ENCODE results near the gene M6PR. TPM values are rescaled to one million over a fixed set of nuclear protein-coding genes. Genes with fewer than 3 reads are reported as not detected.
"Not testable (repeated sequence)": the region's sequence is repeated elsewhere in the genome, so short reads cannot be mapped to it uniquely, and the experiment has no call there.

The M6PR gene
- total and polyA plus RNA-seq, 8 donors, result 29.5 to 99.7 (median 54.0) TPM

DNA sequence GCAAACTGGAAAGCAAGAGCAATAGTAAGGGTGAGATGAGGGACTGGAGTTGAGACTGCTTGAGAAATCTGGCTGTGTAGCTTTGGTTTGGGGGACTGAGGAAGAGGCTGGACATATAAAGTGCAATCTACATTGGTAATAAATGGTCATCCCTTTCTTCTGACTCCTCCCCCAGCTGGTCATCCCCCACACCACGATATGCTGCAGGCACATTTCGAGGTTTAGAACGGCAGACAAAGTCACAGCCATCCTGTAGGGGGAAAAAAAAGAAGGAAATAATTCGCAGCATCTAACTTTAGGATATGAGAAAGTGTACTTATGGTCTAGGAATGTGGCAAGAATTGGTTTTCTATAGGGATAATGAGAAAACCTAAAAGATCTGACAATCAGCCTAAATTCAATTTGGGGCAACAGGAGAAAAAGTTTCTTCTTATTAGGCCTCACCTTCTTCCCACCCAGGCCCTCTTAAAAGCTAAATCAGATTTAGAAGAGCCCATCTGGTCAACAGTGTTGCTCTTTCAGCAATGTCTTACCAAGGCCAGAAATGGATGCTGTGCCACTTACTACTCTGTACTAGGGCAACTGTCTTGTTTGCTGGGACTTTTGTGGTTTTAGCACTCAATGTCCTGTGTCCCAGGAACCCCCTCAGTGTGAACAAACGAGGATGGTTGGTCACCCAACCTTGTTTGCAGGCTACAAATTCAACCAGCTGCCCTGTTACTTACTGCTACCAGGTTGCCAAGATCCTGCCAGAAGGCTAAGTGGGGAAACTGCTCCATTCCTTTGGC, 7.6 kb downstream of the M6PR start:
- TF ChIP-seq, protein P1, sequence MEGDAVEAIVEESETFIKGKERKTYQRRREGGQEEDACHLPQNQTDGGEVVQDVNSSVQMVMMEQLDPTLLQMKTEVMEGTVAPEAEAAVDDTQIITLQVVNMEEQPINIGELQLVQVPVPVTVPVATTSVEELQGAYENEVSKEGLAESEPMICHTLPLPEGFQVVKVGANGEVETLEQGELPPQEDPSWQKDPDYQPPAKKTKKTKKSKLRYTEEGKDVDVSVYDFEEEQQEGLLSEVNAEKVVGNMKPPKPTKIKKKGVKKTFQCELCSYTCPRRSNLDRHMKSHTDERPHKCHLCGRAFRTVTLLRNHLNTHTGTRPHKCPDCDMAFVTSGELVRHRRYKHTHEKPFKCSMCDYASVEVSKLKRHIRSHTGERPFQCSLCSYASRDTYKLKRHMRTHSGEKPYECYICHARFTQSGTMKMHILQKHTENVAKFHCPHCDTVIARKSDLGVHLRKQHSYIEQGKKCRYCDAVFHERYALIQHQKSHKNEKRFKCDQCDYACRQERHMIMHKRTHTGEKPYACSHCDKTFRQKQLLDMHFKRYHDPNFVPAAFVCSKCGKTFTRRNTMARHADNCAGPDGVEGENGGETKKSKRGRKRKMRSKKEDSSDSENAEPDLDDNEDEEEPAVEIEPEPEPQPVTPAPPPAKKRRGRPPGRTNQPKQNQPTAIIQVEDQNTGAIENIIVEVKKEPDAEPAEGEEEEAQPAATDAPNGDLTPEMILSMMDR (IDR thresholded peaks at IDR 0.05), result no peak
- no peaks in the 10 kb centered on the region for H3K9me3 ChIP-seq
- no peak for FAIRE-seq
- no peak overlapping the region for H3K4me3 ChIP-seq
- intact Hi-C loops (cut with DNase I), result no loop called here
- no peaks in the 10 kb centered on the region for H3K27me3 ChIP-seq
- peaks cover 0 to 44% (median 22%) of the 10 kb centered on the region in 3 donors for H3K36me3 ChIP-seq
- DNase-seq, result no peak
- ATAC-seq, result no peak
- H3K4me1 ChIP-seq, result no peaks in the 10 kb centered on the region
- H3K27ac ChIP-seq, result no peak overlapping the region
- WGBS, 2 donors, result 80% methylated on average over 5 of the region's 5 CpGs

DNA sequence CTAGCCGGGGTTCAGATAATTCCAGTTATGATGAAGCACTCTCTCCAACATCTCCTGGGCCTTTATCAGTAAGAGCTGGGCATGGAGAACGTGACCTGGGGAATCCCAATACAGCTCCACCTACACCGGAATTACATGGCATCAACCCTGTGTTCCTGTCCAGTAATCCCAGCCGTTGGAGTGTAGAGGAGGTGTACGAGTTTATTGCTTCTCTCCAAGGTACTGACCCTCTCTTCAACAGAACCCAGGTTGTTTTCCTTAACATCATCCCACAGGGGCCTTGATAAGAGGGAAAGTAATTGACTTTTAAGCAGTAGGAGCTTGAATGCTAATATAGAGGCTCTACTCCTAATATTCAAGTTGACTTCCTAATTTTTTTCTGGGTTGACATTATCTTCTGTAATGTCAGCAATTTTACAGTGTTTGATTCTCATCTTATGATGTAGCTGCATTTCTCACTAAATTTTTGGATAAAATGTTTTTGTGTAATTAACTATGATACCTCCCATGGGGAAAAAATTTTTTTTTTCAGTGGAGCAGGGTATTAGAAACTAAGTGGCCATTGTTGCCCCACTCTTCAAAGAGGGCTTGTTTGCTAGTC, 11.5 kb downstream of the M6PR start:
- H3K4me1 ChIP-seq; H3K27ac ChIP-seq; H3K4me3 ChIP-seq; DNase-seq; intact Hi-C loops (cut with DNase I); H3K27me3 ChIP-seq; ATAC-seq; FAIRE-seq; H3K9me3 ChIP-seq: not testable (repeated sequence)
- H3K36me3 ChIP-seq, result peaks cover 0 to 29% (median 9%) of the 10 kb centered on the region in 3 donors
- 76 to 84% methylated on average over 3 of the region's 5 CpGs for WGBS, 2 donors

DNA sequence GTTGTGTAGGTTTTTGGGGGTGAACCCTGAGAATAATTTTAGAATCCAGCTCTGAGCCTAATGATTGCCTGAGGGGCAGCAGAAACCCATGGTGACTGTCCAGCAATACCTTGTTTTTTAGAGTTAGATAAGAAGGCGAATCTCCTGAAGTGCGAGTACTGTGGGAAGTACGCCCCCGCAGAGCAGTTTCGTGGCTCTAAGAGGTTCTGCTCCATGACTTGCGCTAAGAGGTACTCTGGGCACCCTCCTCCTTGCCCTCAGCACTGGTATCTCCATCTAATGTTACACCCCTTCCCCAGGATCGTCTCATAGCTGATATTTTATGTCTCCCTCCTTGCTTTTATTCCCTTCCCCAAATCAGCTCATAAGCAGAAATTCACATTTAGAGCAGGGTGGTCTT, 12.7 kb downstream of the M6PR start:
- H3K27me3 ChIP-seq, result no peaks in the 10 kb centered on the region
- H3K36me3 ChIP-seq, result peaks cover 0 to 18% (median 4%) of the 10 kb centered on the region in 3 donors
- intact Hi-C loops (cut with DNase I), result no loop called here
- DNase-seq (no peak), ATAC-seq (no peak), FAIRE-seq (no peak)
- H3K4me3 ChIP-seq, result no peak overlapping the region
- WGBS, 2 donors, result 90 to 92% methylated on average over 7 of the region's 7 CpGs
- H3K4me1 ChIP-seq, result no peaks in the 10 kb centered on the region
- H3K9me3 ChIP-seq, result no peaks in the 10 kb centered on the region
- H3K27ac ChIP-seq, result no peak overlapping the region
- TF ChIP-seq, protein P1 (IDR thresholded peaks at IDR 0.05), result no peak

DNA sequence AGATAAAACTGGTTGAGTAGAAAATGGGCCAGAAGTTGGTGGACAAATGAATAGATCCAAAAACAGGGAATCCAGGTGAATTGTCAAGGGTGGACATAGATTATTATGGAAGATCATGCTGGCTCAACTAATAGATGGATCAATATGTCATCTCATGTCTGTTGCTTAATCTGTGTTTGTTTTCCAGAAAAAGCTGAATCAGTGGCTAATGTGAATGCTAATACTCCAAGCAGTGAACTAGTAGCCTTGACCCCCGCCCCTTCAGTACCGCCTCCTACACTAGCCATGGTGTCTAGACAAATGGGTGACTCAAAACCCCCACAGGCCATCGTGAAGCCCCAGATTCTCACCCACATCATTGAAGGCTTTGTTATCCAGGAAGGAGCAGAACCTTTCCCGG, 15.4 kb downstream of the M6PR start:
- H3K27ac ChIP-seq; H3K9me3 ChIP-seq; H3K4me3 ChIP-seq; H3K4me1 ChIP-seq; H3K27me3 ChIP-seq; FAIRE-seq; DNase-seq; intact Hi-C loops (cut with DNase I); ATAC-seq: not testable (repeated sequence)
- H3K36me3 ChIP-seq, result peaks cover 0 to 15% (median 4%) of the 10 kb centered on the region in 3 donors
- 82 to 85% methylated on average over 4 of the region's 4 CpGs for WGBS, 2 donors

DNA sequence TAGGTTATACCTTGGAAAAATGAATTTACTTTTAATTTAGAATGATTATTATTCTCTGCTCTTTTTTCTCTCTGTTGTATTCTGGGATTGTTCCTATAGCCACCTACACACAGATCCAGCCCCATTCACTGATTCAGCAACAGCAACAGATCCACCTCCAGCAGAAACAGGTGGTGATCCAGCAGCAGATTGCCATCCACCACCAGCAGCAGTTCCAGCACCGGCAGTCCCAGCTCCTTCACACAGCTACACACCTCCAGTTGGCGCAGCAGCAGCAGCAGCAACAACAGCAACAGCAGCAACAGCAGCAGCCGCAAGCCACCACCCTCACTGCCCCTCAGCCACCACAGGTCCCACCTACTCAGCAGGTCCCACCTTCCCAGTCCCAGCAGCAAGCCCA, 17.0 kb downstream of the M6PR start:
- H3K27ac ChIP-seq; FAIRE-seq; H3K27me3 ChIP-seq; H3K4me1 ChIP-seq; H3K4me3 ChIP-seq; intact Hi-C loops (cut with DNase I); H3K9me3 ChIP-seq; DNase-seq: not testable (repeated sequence)
- WGBS, 2 donors, result 75 to 95% methylated on average over 2 of the region's 3 CpGs
- ATAC-seq, result peak in 1 of 4 donors; percentile 22
- peaks cover 0 to 13% (median 4%) of the 10 kb centered on the region in 3 donors for H3K36me3 ChIP-seq

DNA sequence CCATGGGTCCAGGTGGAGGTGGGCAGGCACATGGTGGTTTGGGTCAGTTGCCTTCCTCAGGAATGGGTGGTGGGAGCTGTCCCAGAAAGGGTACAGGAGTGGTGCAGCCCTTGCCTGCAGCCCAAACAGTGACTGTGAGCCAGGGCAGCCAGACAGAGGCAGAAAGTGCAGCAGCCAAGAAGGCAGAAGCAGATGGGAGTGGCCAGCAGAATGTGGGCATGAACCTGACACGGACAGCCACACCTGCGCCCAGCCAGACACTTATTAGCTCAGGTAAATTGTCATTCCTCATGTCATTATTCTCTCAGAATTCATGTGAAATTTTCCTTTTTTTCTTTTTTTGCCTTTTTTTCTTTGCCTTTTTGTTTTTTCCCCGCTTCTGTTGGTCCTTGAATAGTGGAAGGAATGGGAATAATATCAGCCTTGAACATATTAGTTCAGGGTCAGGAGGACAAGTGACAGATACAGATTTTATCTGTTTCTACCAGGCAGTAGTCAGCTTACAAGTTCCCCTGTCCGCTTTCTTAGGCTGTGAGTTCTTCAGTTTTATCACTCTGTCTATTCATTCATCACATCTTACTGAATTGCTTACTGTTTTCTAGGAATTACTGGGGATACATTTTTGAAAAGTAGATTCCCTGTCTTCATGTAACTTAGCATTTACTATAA, 18.7 kb downstream of the M6PR start:
- H3K36me3 ChIP-seq; H3K4me3 ChIP-seq; DNase-seq; FAIRE-seq; H3K9me3 ChIP-seq; intact Hi-C loops (cut with DNase I); H3K27me3 ChIP-seq; H3K4me1 ChIP-seq; H3K27ac ChIP-seq: not testable (repeated sequence)
- WGBS, 2 donors, result 90 to 94% methylated on average over 4 of the region's 4 CpGs
- ATAC-seq, result peak in 2 of 4 donors; percentile 44 to 74
